Ishikawa (cell line): ENCODE data around the gene KDM4B.

Experiments
- CEBPB ChIP-seq: IDR thresholded peaks from 2 replicates; pipeline ENCODE4 v1.6.1; 2012
- CREB1 ChIP-seq: IDR thresholded peaks from 2 replicates; pipeline ENCODE4 v1.6.1; 2012; ENCODE audit warnings: low read depth
- EGR1 ChIP-seq: IDR thresholded peaks from 2 replicates; pipeline ENCODE4 v1.6.1; 2012
- EP300 ChIP-seq: IDR thresholded peaks from 2 replicates; pipeline ENCODE4 v1.6.1; 2012; ENCODE audit warnings: borderline replicate concordance
- FOXM1 ChIP-seq: IDR thresholded peaks from 2 replicates; pipeline ENCODE4 v1.6.1; 2012; ENCODE audit warnings: low read depth, borderline replicate concordance
- MAX ChIP-seq: IDR thresholded peaks from 2 replicates; pipeline ENCODE4 v1.6.1; 2012
- RAD21 ChIP-seq: IDR thresholded peaks from 2 replicates; pipeline ENCODE4 v1.6.1; 2012; ENCODE audit warnings: low read depth
- REST ChIP-seq: IDR thresholded peaks from 2 replicates; pipeline ENCODE4 v1.6.1; 2012; ENCODE audit warnings: low read depth, mild to moderate bottlenecking
- TAF1 ChIP-seq: IDR thresholded peaks from 2 replicates; pipeline ENCODE4 v1.6.1; 2012; ENCODE audit warnings: low read depth, mild to moderate bottlenecking
- TEAD4 ChIP-seq: IDR thresholded peaks from 2 replicates; pipeline ENCODE4 v1.6.1; 2012
- USF1 ChIP-seq: IDR thresholded peaks from 2 replicates; pipeline ENCODE4 v1.6.1; 2012

GRCh38 chr19:5111051-5111450 is 142.1 kb downstream of the KDM4B start:
- TF ChIP-seq TAF1 (no peak), TEAD4 (no peak), CREB1 (no peak), RAD21 (no peak), EP300 (no peak), MAX (no peak), REST (no peak), CEBPB (no peak), EGR1 (no peak), USF1 (no peak), FOXM1 (no peak)
